Panc1 (cell line): ENCODE results near the gene ILDR1. TPM values are rescaled to one million over a fixed set of nuclear protein-coding genes. Genes with fewer than 3 reads are reported as not detected.

Experiments
- ATAC-seq: fragments of 200-7000 bp; cut with Tn5 transposase; 2 replicates; pipeline ENCODE4 v1.9.1; 2020; ENCODE audit warnings: mild to moderate bottlenecking, moderate library complexity
- BruUV-seq: library from RNA; stranded (reverse); fragments of 400-500 nt; replicated peaks from 2 replicates; lab custom pipeline; 2021; lab: Mats Ljungman, UMichigan
- CTCF ChIA-PET: fragments of 300-600 bp; sonication (Branson Sonifier 250); formaldehyde crosslinking; loops from one replicate; lab custom pipeline; 2022; ENCODE audit warnings: antibody characterized with exemption; lab: Charles Lee
- POLR2A ChIA-PET: fragments of 300-600 bp; sonication (Branson Sonifier 250); formaldehyde crosslinking; loops from one replicate; lab custom pipeline; 2022; ENCODE audit warnings: antibody characterized with exemption; lab: Charles Lee
- DNase-seq: peaks from one replicate; pipeline ENCODE4 v3.0.0-alpha.2; 2010; ENCODE audit warnings: low read depth, low spot score
- H3K27ac ChIP-seq: 2 replicates; pipeline ENCODE4 v1.5.1; 2011; ENCODE audit warnings: mild to moderate bottlenecking, low read length, inconsistent platforms
- H3K27me3 ChIP-seq: fragments of 200-500 bp; sonication (Bioruptor generic); 2 replicates; pipeline ENCODE4 v1.6.0; 2014; ENCODE audit warnings: low read length, inconsistent platforms; ENCODE audit not compliant: control insufficient read depth, insufficient read depth
- H3K36me3 ChIP-seq: fragments of 200-500 bp; sonication (Bioruptor generic); 2 replicates; pipeline ENCODE4 v1.5.1; 2014; ENCODE audit warnings: inconsistent platforms, mild to moderate bottlenecking, low read length, moderate library complexity; ENCODE audit not compliant: control insufficient read depth, insufficient read depth
- H3K4me1 ChIP-seq: 2 replicates; pipeline ENCODE4 v1.5.1; 2011; ENCODE audit warnings: inconsistent platforms, mild to moderate bottlenecking, low read length, moderate library complexity; ENCODE audit not compliant: control insufficient read depth, insufficient read depth
- H3K4me3 ChIP-seq, 2 experiments: 2 replicates each; pipeline ENCODE4 v1.5.1; 2011 to 2012; ENCODE audit warnings: low read depth in 2 of 2, low read length in 2 of 2, mild to moderate bottlenecking in 2 of 2, inconsistent platforms in 1 of 2, moderate library complexity in 1 of 2
- H3K9me3 ChIP-seq: fragments of 200-500 bp; sonication (Bioruptor generic); 2 replicates; pipeline ENCODE4 v1.5.1; 2014; ENCODE audit warnings: low read depth, mild to moderate bottlenecking, inconsistent platforms, low read length, moderate library complexity; ENCODE audit not compliant: control insufficient read depth, insufficient read depth
- POLR2AphosphoS5 ChIP-seq: IDR thresholded peaks from 2 replicates; pipeline ENCODE4 v1.6.1; 2012; ENCODE audit warnings: mild to moderate bottlenecking, low read depth, low read length, moderate library complexity
- SIN3A ChIP-seq: IDR thresholded peaks from 2 replicates; pipeline ENCODE4 v1.6.1; 2012; ENCODE audit warnings: low read depth, mild to moderate bottlenecking, low read length, moderate library complexity, borderline replicate concordance; ENCODE audit not compliant: insufficient read depth
- TCF7L2 ChIP-seq: IDR thresholded peaks from 2 replicates; pipeline ENCODE4 v1.6.1; 2011; ENCODE audit warnings: mild to moderate bottlenecking, low read depth, low read length, inconsistent platforms
- in situ Hi-C: cut with HindIII; loops from 2 replicates; pipeline ENCODE4 v1.10.0; 2016; ENCODE audit warnings: low sequenced_read_pairs, low pct_unique_long_range_greater_than_20kb
- intact Hi-C: fragments of 100-400 bp; cut with micrococcal nuclease; formaldehyde crosslinking; loops from one replicate; pipeline ENCODE4 v1.10.0; 2022; ENCODE audit not compliant: unreplicated experiment
- total RNA-seq: library from RNA; stranded (reverse); gene quantifications from one replicate; pipeline ENCODE4 v1.2.1, GENCODE V29; 2021; ENCODE audit not compliant: unreplicated experiment
- TF ChIP-seq, protein P1 (sequence below): fragments of 450-650 bp; IDR thresholded peaks from 2 replicates; pipeline ENCODE4 v1.5.1; 2017; ENCODE audit warnings: mild to moderate bottlenecking
- TF ChIP-seq, protein P2 (sequence below), 2 experiments: IDR thresholded peaks; 2 replicates each; pipeline ENCODE4 v1.6.1; 2011 to 2012; ENCODE audit warnings: low read depth in 2 of 2, control low read depth in 1 of 2, low read length in 1 of 2, mild to moderate bottlenecking in 1 of 2, moderate library complexity in 1 of 2; ENCODE audit not compliant: insufficient read depth in 1 of 2

ILDR1 gene
- total RNA-seq, 1 experiment from 2014 or later = not detected

DNA sequence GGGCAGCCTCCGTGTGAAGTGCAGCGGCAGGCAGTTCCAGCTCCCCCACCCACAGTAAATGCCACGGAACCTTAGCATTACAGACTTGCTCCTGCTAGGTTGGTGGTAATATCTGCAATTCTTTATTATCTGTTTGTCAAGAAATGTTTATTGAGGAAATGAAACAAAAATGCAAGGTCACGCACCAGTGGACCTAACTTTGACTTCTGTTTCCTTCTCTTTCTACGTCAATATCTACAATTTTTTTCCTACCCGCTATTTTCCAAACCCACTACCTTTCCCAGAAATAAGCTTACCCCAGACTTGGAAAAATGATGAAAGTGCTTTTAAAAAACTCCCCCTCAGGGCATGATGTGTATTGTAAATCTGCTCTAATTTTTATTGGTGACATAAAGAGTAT lies 18.9 kb downstream of the ILDR1 start:
- POLR2A ChIA-PET = no interaction called here

DNA sequence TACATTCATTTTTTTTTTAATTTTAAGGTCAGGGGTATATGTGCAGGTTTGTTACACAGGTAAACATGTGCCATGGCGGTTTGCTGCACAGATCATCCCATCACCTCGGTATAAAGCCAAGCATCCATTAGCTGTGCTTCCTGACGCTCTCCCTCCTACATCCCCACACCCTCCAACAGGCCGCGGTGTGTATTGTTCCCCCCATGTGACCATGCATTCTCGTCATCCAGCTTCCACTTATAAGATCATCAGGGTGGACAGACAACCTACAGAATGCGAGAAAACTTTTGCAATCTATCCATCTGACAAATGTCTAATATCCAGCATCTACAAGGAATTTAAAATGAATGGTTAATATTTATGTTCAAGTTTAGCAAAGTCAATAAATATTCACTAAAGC lies 19.4 kb downstream of the ILDR1 start:
- CTCF ChIA-PET = no interaction called here

More for the DNA sequence above, 18.9 kb downstream of the ILDR1 start:
- in situ Hi-C loops = no loop called here
- H3K27ac ChIP-seq = no peak overlapping the region
- H3K27me3 ChIP-seq = peaks cover 8% of the 10 kb centered on the region; the same call in 1 of the 2 replicates
- ATAC-seq = no peak
- no TSS peak for BruUV-seq
- TF ChIP-seq, protein P1, sequence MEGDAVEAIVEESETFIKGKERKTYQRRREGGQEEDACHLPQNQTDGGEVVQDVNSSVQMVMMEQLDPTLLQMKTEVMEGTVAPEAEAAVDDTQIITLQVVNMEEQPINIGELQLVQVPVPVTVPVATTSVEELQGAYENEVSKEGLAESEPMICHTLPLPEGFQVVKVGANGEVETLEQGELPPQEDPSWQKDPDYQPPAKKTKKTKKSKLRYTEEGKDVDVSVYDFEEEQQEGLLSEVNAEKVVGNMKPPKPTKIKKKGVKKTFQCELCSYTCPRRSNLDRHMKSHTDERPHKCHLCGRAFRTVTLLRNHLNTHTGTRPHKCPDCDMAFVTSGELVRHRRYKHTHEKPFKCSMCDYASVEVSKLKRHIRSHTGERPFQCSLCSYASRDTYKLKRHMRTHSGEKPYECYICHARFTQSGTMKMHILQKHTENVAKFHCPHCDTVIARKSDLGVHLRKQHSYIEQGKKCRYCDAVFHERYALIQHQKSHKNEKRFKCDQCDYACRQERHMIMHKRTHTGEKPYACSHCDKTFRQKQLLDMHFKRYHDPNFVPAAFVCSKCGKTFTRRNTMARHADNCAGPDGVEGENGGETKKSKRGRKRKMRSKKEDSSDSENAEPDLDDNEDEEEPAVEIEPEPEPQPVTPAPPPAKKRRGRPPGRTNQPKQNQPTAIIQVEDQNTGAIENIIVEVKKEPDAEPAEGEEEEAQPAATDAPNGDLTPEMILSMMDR = no peak
- TF ChIP-seq SIN3A (no peak), POLR2AphosphoS5 (no peak), TCF7L2 (no peak)
- TF ChIP-seq, protein P2, sequence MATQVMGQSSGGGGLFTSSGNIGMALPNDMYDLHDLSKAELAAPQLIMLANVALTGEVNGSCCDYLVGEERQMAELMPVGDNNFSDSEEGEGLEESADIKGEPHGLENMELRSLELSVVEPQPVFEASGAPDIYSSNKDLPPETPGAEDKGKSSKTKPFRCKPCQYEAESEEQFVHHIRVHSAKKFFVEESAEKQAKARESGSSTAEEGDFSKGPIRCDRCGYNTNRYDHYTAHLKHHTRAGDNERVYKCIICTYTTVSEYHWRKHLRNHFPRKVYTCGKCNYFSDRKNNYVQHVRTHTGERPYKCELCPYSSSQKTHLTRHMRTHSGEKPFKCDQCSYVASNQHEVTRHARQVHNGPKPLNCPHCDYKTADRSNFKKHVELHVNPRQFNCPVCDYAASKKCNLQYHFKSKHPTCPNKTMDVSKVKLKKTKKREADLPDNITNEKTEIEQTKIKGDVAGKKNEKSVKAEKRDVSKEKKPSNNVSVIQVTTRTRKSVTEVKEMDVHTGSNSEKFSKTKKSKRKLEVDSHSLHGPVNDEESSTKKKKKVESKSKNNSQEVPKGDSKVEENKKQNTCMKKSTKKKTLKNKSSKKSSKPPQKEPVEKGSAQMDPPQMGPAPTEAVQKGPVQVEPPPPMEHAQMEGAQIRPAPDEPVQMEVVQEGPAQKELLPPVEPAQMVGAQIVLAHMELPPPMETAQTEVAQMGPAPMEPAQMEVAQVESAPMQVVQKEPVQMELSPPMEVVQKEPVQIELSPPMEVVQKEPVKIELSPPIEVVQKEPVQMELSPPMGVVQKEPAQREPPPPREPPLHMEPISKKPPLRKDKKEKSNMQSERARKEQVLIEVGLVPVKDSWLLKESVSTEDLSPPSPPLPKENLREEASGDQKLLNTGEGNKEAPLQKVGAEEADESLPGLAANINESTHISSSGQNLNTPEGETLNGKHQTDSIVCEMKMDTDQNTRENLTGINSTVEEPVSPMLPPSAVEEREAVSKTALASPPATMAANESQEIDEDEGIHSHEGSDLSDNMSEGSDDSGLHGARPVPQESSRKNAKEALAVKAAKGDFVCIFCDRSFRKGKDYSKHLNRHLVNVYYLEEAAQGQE (IDR thresholded peaks at IDR 0.05; ENCODE audit: insufficient read depth in 1 of 2, low read depth in 2 of 2, low read length in 1 of 2) = no peak
- H3K4me3 ChIP-seq = no peak overlapping the region
- CTCF ChIA-PET = no interaction called here
- DNase-seq = no peak
- H3K36me3 ChIP-seq = no peaks in the 10 kb centered on the region
- intact Hi-C loops = no loop called here
- no peaks in the 10 kb centered on the region for H3K4me1 ChIP-seq
- H3K9me3 ChIP-seq = no peaks in the 10 kb centered on the region

More for the DNA sequence above, 19.4 kb downstream of the ILDR1 start:
- Histone ChIP-seq H3K27me3 (peaks cover 8% of the 10 kb centered on the region; the same call in 1 of the 2 replicates), H3K4me3 (no peak overlapping the region), H3K27ac (no peak overlapping the region), H3K9me3 (no peaks in the 10 kb centered on the region), H3K4me1 (no peaks in the 10 kb centered on the region), H3K36me3 (no peaks in the 10 kb centered on the region)
- DNase-seq (no peak), ATAC-seq (no peak)
- intact Hi-C loops (no loop called here), in situ Hi-C loops (no loop called here)
- TF ChIP-seq, protein P1 = no peak
- no peak for TF ChIP-seq POLR2AphosphoS5
- no peak for TF ChIP-seq SIN3A
- no peak for TF ChIP-seq TCF7L2
- TF ChIP-seq, protein P2 (IDR thresholded peaks at IDR 0.05; ENCODE audit: insufficient read depth in 1 of 2, low read depth in 2 of 2, low read length in 1 of 2) = no peak
- POLR2A ChIA-PET = no interaction called here
- no TSS peak for BruUV-seq
